Fibroblast of mammary gland (primary cell): ENCODE results near the gene STAP1.

Experiments
- DNase-seq: peaks from one replicate; pipeline ENCODE4 v3.0.0-alpha.2; 2010; ENCODE audit warnings: low read depth
- H3K4me3 ChIP-seq: 2 replicates; pipeline ENCODE4 v1.5.1; 2011; ENCODE audit warnings: low read depth, mild to moderate bottlenecking, low read length, moderate library complexity; ENCODE audit not compliant: control insufficient read depth
- TF ChIP-seq, protein P1 (sequence below): conservative IDR thresholded peaks from 2 replicates; pipeline ENCODE4 v1.5.1; 2011; ENCODE audit warnings: low read depth, low read length, inconsistent platforms; ENCODE audit not compliant: control insufficient read depth, insufficient read depth

STAP1 gene

GRCh38 chr4:67555447-67555846, 3.1 kb upstream of the STAP1 start:
- TF ChIP-seq, protein P1, sequence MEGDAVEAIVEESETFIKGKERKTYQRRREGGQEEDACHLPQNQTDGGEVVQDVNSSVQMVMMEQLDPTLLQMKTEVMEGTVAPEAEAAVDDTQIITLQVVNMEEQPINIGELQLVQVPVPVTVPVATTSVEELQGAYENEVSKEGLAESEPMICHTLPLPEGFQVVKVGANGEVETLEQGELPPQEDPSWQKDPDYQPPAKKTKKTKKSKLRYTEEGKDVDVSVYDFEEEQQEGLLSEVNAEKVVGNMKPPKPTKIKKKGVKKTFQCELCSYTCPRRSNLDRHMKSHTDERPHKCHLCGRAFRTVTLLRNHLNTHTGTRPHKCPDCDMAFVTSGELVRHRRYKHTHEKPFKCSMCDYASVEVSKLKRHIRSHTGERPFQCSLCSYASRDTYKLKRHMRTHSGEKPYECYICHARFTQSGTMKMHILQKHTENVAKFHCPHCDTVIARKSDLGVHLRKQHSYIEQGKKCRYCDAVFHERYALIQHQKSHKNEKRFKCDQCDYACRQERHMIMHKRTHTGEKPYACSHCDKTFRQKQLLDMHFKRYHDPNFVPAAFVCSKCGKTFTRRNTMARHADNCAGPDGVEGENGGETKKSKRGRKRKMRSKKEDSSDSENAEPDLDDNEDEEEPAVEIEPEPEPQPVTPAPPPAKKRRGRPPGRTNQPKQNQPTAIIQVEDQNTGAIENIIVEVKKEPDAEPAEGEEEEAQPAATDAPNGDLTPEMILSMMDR, result no peak
- no peak for DNase-seq
- no peak overlapping the region for H3K4me3 ChIP-seq

DNA sequence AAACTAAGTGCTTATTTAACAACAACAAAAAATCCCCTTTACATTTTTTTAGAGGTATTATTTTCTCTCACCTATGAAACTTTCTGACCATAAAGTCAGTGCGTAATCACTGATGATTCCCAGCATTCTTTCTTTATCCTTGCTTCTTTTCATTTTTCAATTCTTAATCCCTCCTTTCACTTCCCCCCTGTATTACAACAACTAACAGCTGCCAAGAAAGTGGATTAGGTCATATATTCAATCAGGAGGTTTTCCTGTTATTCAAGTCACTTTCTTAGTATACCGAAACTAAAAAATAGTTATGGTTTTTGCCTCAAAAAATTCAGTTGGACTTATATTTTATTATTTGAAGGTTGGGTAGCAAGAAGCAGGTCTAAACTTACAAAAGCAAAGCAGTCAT, 2.1 kb upstream of the STAP1 start:
- H3K4me3 ChIP-seq, result no peak overlapping the region
- DNase-seq, result peak; percentile 21
- TF ChIP-seq, protein P1, result no peak

- no peak overlapping the region for H3K4me3 ChIP-seq
- TF ChIP-seq, protein P1, result no peak
- DNase-seq, result peak; percentile 36
Measured at GRCh38 chr4:67565284-67565683, 6.8 kb downstream of the STAP1 start.

DNA sequence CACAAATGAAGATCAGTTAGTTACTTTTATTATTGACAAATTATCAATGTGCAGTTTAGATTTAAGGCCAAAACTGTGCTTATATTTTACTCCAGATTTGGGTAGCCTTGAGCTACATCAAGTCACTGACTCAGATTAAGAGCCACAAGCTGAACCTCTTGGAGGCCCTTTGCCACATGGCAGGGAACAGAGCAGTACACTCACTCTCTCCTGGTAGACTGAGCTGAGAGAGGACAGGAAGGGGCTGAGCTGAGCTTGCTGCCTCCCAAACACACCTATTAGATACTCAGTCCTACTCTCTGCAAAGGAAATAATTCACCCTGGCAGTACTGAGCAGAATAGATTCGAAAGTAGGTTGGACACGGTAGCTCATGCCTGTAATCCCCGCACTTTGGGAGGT, 7.8 kb downstream of the STAP1 start:
- no peak overlapping the region for H3K4me3 ChIP-seq
- DNase-seq, result no peak
- TF ChIP-seq, protein P1, result no peak

- DNase-seq, result peak; percentile 38
- TF ChIP-seq, protein P1, result no peak
- H3K4me3 ChIP-seq, result no peak overlapping the region
Measured at GRCh38 chr4:67568820-67569219, 10.3 kb downstream of the STAP1 start.

- DNase-seq, result no peak
- H3K4me3 ChIP-seq, result no peak overlapping the region
- TF ChIP-seq, protein P1, result no peak
Measured at GRCh38 chr4:67570537-67570936, 12.0 kb downstream of the STAP1 start.

DNA sequence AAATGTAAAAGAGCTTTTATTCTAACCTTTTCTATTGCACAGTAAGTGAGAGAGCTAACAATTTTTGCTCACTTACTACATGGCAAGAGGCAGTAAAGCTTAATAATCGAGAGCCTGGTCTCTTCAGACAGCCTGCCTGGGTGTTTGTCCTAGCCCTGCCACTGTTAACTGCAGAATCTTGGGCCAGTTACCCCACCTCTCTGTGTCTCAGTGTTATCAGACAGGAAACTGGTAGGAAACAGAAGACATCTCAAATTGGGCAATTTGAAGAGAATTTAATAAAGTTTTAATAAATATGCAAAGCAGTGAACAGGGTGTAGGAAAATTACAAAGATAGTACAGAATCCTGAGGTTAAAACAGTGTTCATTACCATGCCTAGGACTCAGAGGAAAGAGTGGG, 13.4 kb downstream of the STAP1 start:
- TF ChIP-seq, protein P1, result no peak
- H3K4me3 ChIP-seq, result no peak overlapping the region
- DNase-seq, result no peak
